Vagina (tissue), 2 donors: ENCODE data around the gene RACK1.

ENCODE experiments used
- CTCF ChIP-seq, 3 experiments: fragments of 450-650 bp in 2 of 3; fragments of 200-600 bp in 1 of 3; sonication (generic) in 1 of 3; IDR thresholded peaks; one replicate each; pipeline ENCODE4 v1.5.1; 2017 to 2019; ENCODE audit warnings: antibody characterized with exemption in 3 of 3, mild to moderate bottlenecking in 2 of 3, moderate library complexity in 2 of 3
- POLR2A ChIP-seq, 2 donors: fragments of 450-650 bp; IDR thresholded peaks; one replicate each; pipeline ENCODE4 v1.6.1; 2017; ENCODE audit warnings: antibody characterized with exemption in 2 of 2, mild to moderate bottlenecking in 2 of 2, moderate library complexity in 2 of 2
- POLR2AphosphoS5 ChIP-seq, 2 donors: sonication (generic); formaldehyde crosslinking; IDR thresholded peaks; one replicate each; pipeline ENCODE4 v1.9.0; 2017; ENCODE audit warnings: antibody characterized with exemption in 2 of 2, mild to moderate bottlenecking in 2 of 2, low read depth in 1 of 2; ENCODE audit not compliant: insufficient read depth in 1 of 2

- no peak for TF ChIP-seq POLR2AphosphoS5 (IDR thresholded peaks at IDR 0.05; ENCODE audit: insufficient read depth in 1 of 2, low read depth in 1 of 2)
- no peak for TF ChIP-seq POLR2A (IDR thresholded peaks at IDR 0.05)
- no peak for TF ChIP-seq CTCF (IDR thresholded peaks at IDR 0.05)
These were observed 44.7 kb downstream of the RACK1 start for GRCh38 chr5:181198905-181199519.
